Endodermal cell (in vitro differentiated cells): ENCODE data around the gene SIDT1. TPM values are rescaled to one million over a fixed set of nuclear protein-coding genes. Genes with fewer than 3 reads are reported as not detected.

Source experiments
- DNase-seq: peaks from one replicate; pipeline ENCODE4 v3.0.0-alpha.2; 2017
- H3K27ac ChIP-seq: 2 replicates; pipeline ENCODE4 v1.5.1; 2013; ENCODE audit warnings: mild to moderate bottlenecking, low read depth, low read length, moderate library complexity
- H3K27me3 ChIP-seq: 2 replicates; pipeline ENCODE4 v1.6.1; 2013; ENCODE audit warnings: mild to moderate bottlenecking, low read length, moderate library complexity; ENCODE audit not compliant: insufficient read depth, control insufficient read depth, poor library complexity, severe bottlenecking
- H3K36me3 ChIP-seq: 2 replicates; pipeline ENCODE4 v1.7.0; 2013; ENCODE audit warnings: mild to moderate bottlenecking, low read length, moderate library complexity; ENCODE audit not compliant: control insufficient read depth, insufficient read depth
- H3K4me1 ChIP-seq: one replicate; pipeline ENCODE4 v1.7.0; 2013; ENCODE audit warnings: low read length; ENCODE audit not compliant: control insufficient read depth, insufficient read depth
- H3K4me3 ChIP-seq: 2 replicates; pipeline ENCODE4 v1.5.1; 2013; ENCODE audit warnings: mild to moderate bottlenecking, low read length, moderate library complexity
- H3K9ac ChIP-seq: 2 replicates; pipeline ENCODE4 v1.6.1; 2013; ENCODE audit warnings: mild to moderate bottlenecking, low read length, moderate library complexity; ENCODE audit not compliant: poor library complexity, severe bottlenecking; ENCODE audit errors: extremely low read depth
- H3K9me3 ChIP-seq: 2 replicates; pipeline ENCODE4 v1.6.1; 2013; ENCODE audit warnings: mild to moderate bottlenecking, low read length, moderate library complexity; ENCODE audit not compliant: control insufficient read depth
- H3K27ac Mint-ChIP-seq: 2 replicates; pipeline ENCODE4 v1.8.0; 2020; ENCODE audit warnings: mixed read lengths
- H3K27me3 Mint-ChIP-seq: 2 replicates; pipeline ENCODE4 v1.8.0; 2021; ENCODE audit warnings: mild to moderate bottlenecking, mixed read lengths; ENCODE audit not compliant: insufficient read depth
- H3K36me3 Mint-ChIP-seq: 2 replicates; pipeline ENCODE4 v1.8.0; 2020; ENCODE audit warnings: low read depth, mixed read lengths
- H3K4me1 Mint-ChIP-seq: 2 replicates; pipeline ENCODE4 v1.8.0; 2020; ENCODE audit warnings: mixed read lengths
- H3K4me3 Mint-ChIP-seq: 2 replicates; pipeline ENCODE4 v1.8.0; 2020; ENCODE audit warnings: mild to moderate bottlenecking, moderate library complexity, mixed read lengths
- H3K9me3 Mint-ChIP-seq: 2 replicates; pipeline ENCODE4 v1.8.0; 2020; ENCODE audit warnings: mild to moderate bottlenecking, mixed read lengths
- CTCF ChIP-seq: fragments of 200-600 bp; sonication (generic); conservative IDR thresholded peaks from 2 replicates; pipeline ENCODE4 v1.5.0; 2021; ENCODE audit warnings: antibody characterized with exemption, mild to moderate bottlenecking
- WGBS, 2 experiments: methylation state at CpG; one replicate each; pipeline versions ENCODE4 v1.1.5 to v1.1.7; 2013; ENCODE audit warnings: missing lambda C conversion rate in 2 of 2, mixed read lengths in 1 of 2; ENCODE audit not compliant: insufficient coverage in 1 of 2, insufficient read length in 1 of 2; 5-methylcytosine and 5-hydroxymethylcytosine counted together
- total RNA-seq, 2 donors: library from RNA; stranded (reverse); fragmentation: NEBNext Ultra II Directional in 1 of 2; extraction: Animal tissue kit (Norgen Biotek cat#: 25700) in 1 of 2; gene quantifications; 2 replicates in 1 of 2; 3 replicates in 1 of 2; pipeline ENCODE4 v1.2.1, GENCODE V29; 2021

Gene SIDT1
- total RNA-seq, 2 donors from 2014 or later, result not detected

- Histone ChIP-seq H3K4me3 (no peak overlapping the region), H3K9me3 (no peaks in the 10 kb centered on the region), H3K9ac (no peak overlapping the region), H3K36me3 (peaks cover 20% of the 10 kb centered on the region), H3K4me1 (no peaks in the 10 kb centered on the region), H3K27me3 (no peaks in the 10 kb centered on the region), H3K27ac (no peak overlapping the region)
- Mint-ChIP-seq H3K4me1 (peaks cover 19% of the 10 kb centered on the region), H3K9me3 (no peaks in the 10 kb centered on the region), H3K27ac (no peak overlapping the region), H3K36me3 (peaks cover 16% of the 10 kb centered on the region), H3K27me3 (no peaks in the 10 kb centered on the region), H3K4me3 (no peak overlapping the region)
- DNase-seq, result no peak
- no peak for TF ChIP-seq CTCF
Measured at GRCh38 chr3:113664523-113665094, 132.3 kb downstream of the SIDT1 start.

- Mint-ChIP-seq H3K9me3 (no peaks in the 10 kb centered on the region), H3K4me3 (no peak overlapping the region), H3K27ac (no peak overlapping the region), H3K36me3 (peaks cover 8% of the 10 kb centered on the region), H3K27me3 (no peaks in the 10 kb centered on the region), H3K4me1 (peaks cover 16% of the 10 kb centered on the region)
- Histone ChIP-seq H3K9ac (no peak overlapping the region), H3K4me1 (no peaks in the 10 kb centered on the region), H3K9me3 (no peaks in the 10 kb centered on the region), H3K4me3 (no peak overlapping the region), H3K27me3 (no peaks in the 10 kb centered on the region), H3K27ac (no peak overlapping the region), H3K36me3 (peaks cover 9% of the 10 kb centered on the region)
- no peak for TF ChIP-seq CTCF
- no peak for DNase-seq
- 50 to 89% methylated on average over 1 to 4 of the region's 4 CpGs for WGBS, 2 experiments
Measured at GRCh38 chr3:113668015-113668414, 135.7 kb downstream of the SIDT1 start.

- Histone ChIP-seq H3K27ac (no peak overlapping the region), H3K9me3 (no peaks in the 10 kb centered on the region), H3K36me3 (peaks cover 8% of the 10 kb centered on the region), H3K4me1 (no peaks in the 10 kb centered on the region), H3K27me3 (no peaks in the 10 kb centered on the region), H3K9ac (no peak overlapping the region), H3K4me3 (no peak overlapping the region)
- TF ChIP-seq CTCF, result no peak
- H3K27me3 Mint-ChIP-seq, result no peaks in the 10 kb centered on the region
- H3K27ac Mint-ChIP-seq, result no peak overlapping the region
- no peaks in the 10 kb centered on the region for H3K4me1 Mint-ChIP-seq
- WGBS, 2 experiments, result 89 to 94% methylated on average over 3 to 4 of the region's 4 CpGs
- H3K9me3 Mint-ChIP-seq, result no peaks in the 10 kb centered on the region
- H3K4me3 Mint-ChIP-seq, result no peak overlapping the region
- DNase-seq, result no peak
- H3K36me3 Mint-ChIP-seq, result peaks cover 27% of the 10 kb centered on the region
Measured at GRCh38 chr3:113673593-113673992, 141.2 kb downstream of the SIDT1 start.
